ENCODE measurements around the gene ADGRD1. TPM values are rescaled to one million over a fixed set of nuclear protein-coding genes. Genes with fewer than 3 reads are reported as not detected.

Gene ADGRD1
- total RNA-seq, 1 experiment from 2014 or later = 239 TPM

- no peak for DNase-seq (ENCODE audit: extremely low read depth, low read depth)
Measured at GRCh38 chr12:131171029-131171428, 217.3 kb downstream of the ADGRD1 start.

- no peak for DNase-seq (ENCODE audit: extremely low read depth, low read depth)
Measured at GRCh38 chr12:131174901-131175300, 221.2 kb downstream of the ADGRD1 start.

- DNase-seq (ENCODE audit: extremely low read depth, low read depth) = no peak
Measured at GRCh38 chr12:131176266-131176665, 222.6 kb downstream of the ADGRD1 start.

DNA sequence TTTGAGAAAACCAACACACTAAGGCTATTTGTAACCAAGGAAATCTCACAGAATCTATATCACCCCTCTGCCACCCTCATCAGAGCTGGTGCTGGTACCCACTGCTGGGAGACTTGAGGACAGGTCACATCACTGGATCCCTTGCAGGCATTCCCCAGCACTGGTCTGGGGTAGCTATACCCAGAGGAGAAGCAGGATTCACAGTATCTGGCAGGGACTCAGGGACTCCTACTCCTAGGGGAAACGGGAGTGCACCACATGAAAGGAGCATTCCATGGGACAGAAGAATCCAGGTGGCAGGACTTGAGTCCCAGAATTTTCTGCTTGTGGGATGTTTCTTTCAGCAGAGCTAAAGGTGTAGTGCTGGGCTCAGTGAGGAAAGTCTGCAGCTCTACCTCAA lies 223.2 kb downstream of the ADGRD1 start:
- no peak for DNase-seq (ENCODE audit: extremely low read depth, low read depth)

DNA sequence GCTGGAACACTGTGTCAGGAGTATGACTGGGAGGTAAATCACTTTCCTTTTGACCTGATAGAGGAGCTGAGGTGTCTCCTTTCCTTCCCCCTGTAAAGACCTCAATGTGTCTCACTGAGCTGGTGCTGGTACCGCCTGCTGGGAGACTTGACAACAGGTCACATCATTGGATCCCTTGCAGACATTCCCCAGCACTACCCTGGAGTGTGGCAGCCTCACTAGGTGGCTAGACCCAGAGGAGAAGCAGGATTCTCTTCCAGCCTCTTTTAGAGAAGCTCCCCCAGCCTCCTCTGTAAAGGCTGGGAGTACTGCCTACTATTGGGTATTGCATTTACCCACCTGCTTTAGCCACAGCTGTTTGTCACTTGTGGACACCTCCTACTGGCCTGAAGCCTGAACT lies 223.9 kb downstream of the ADGRD1 start:
- DNase-seq (ENCODE audit: extremely low read depth, low read depth) = no peak

- DNase-seq (ENCODE audit: extremely low read depth, low read depth) = no peak
Measured at GRCh38 chr12:131187602-131188001, 233.9 kb downstream of the ADGRD1 start.

DNA sequence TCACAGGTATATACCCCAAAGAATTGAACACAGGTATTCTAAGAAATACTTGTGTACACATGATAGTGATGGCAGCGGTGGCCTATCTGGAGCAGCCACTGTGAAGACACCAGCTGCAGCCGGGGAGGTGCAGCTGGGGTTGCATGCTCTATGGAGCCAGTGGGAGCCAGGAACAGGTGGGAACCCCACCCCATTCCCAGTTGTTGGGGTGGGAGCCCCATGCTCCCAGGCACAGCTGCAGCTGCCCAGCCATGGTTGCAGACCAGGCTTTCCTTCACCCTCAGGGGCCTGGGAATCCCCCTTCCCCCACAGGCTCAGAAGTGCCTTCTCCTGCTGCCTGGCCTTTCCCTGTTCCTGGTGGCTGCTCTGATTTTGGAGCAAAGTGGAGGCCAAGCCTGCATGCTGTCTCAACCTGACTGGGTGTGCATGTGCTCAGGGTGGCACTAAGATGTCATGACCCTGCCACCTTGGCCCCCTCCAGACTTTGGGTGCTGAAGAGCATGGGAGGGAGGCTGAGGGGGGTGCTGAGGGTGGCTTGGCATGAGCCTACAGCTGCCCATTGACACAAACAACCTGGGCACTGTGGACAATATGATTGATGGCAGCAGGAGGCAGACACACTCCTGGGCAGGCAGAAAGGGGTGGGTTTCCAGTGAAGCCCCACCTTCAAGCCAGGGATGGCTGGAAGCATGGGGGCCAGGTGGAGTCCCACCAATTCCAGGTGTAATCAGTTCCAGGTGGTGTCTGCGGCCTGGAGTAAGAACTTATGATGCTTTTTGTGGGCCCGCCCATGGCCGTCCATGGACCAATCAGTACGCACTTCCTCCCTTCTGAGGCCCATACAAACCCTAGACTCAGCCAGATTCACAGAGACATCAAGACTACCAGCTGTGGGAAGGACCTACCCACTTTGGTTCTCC lies 234.7 kb downstream of the ADGRD1 start:
- no peak for DNase-seq (ENCODE audit: extremely low read depth, low read depth)

GRCh38 chr12:131189781-131190180 lies 236.1 kb downstream of the ADGRD1 start:
- DNase-seq (ENCODE audit: extremely low read depth, low read depth) = no peak

GRCh38 chr12:131190965-131191364 lies 237.3 kb downstream of the ADGRD1 start:
- no peak for DNase-seq (ENCODE audit: extremely low read depth, low read depth)

Small RNA genes lying within 50 kb of the gene (small RNA-seq; reads per million reads assigned to genes)
- 0 reads per million in 2 experiments for gene RF00019

Other genes starting within 250 kb of the ADGRD1 start
- gene RIMBP2, start 237.6 kb upstream of the ADGRD1 start, total RNA-seq (2014; rRNA removed; shearing (Covaris generic)) = 0.02 TPM in 1 of 2 replicates, not detected in the other
- 36.3 and 40.6 TPM in 2 replicates for gene STX2, start 114.7 kb upstream of the ADGRD1 start, total RNA-seq (2014; rRNA removed; shearing (Covaris generic))
- 2,323 and 2,507 TPM in 2 replicates for gene RAN, start 81.8 kb upstream of the ADGRD1 start, total RNA-seq (2014; rRNA removed; shearing (Covaris generic))

All from NCI-H460 (cell line).